ENCODE measurements around the gene SLC6A2. TPM values are rescaled to one million over a fixed set of nuclear protein-coding genes. Genes with fewer than 3 reads are reported as not detected.

Gene SLC6A2
- total RNA-seq, 4 donors from 2014 or later = 0.47 to 0.48 TPM; not detected in 2

GRCh38 chr16:55709801-55710200 lies 54.0 kb downstream of the SLC6A2 start:
- TF ChIP-seq CTCF (IDR thresholded peaks at IDR 0.05) = no peak
- no peak for ATAC-seq (ENCODE audit: low FRiP score)

GRCh38 chr16:55710466-55710865 lies 54.7 kb downstream of the SLC6A2 start:
- no peak for TF ChIP-seq CTCF (IDR thresholded peaks at IDR 0.05)
- ATAC-seq (ENCODE audit: low FRiP score) = no peak
- DNase-seq (ENCODE audit: low spot score) = no peak

More at GRCh38 chr16:55709801-55710200, 54.0 kb downstream of the SLC6A2 start:
- no peak for DNase-seq (ENCODE audit: low spot score)

GRCh38 chr16:55711959-55712876 lies 56.4 kb downstream of the SLC6A2 start:
- no peak for TF ChIP-seq CTCF (IDR thresholded peaks at IDR 0.05)
- ATAC-seq (ENCODE audit: low FRiP score) = peak; percentile 68
- peak; percentile 63 for DNase-seq (ENCODE audit: low spot score)

- no peak for TF ChIP-seq CTCF (IDR thresholded peaks at IDR 0.05)
- no peak for ATAC-seq (ENCODE audit: low FRiP score)
Observed at GRCh38 chr16:55713103-55713502, 57.3 kb downstream of the SLC6A2 start.

GRCh38 chr16:55717326-55717725 lies 61.5 kb downstream of the SLC6A2 start:
- ATAC-seq (ENCODE audit: low FRiP score) (no peak), DNase-seq (ENCODE audit: low spot score) (no peak)
- TF ChIP-seq CTCF (IDR thresholded peaks at IDR 0.05) = no peak

More at GRCh38 chr16:55713103-55713502, 57.3 kb downstream of the SLC6A2 start:
- no peak for DNase-seq (ENCODE audit: low spot score)

GRCh38 chr16:55725055-55725777 lies 69.4 kb downstream of the SLC6A2 start:
- DNase-seq (ENCODE audit: low spot score) = no peak
- TF ChIP-seq CTCF (IDR thresholded peaks at IDR 0.05) = no peak
- no peak for ATAC-seq (ENCODE audit: low FRiP score)
